Stimulated activated CD4-positive, alpha-beta T cell treated with anti-CD3 and anti-CD28 coated beads, TNF-alpha, amount 100 ng/mL, for 24 hours (primary cell): ENCODE measurements around the gene GAB4.
"Not testable (repeated sequence)": the region's sequence is repeated elsewhere in the genome, so short reads cannot be mapped to it uniquely, and the experiment has no call there.

Experiments
- DNase-seq, 3 experiments: peaks; one replicate each; pipeline ENCODE4 v3.0.0-alpha.2; 2020; ENCODE audit warnings: low read depth in 3 of 3

GAB4 gene

DNA sequence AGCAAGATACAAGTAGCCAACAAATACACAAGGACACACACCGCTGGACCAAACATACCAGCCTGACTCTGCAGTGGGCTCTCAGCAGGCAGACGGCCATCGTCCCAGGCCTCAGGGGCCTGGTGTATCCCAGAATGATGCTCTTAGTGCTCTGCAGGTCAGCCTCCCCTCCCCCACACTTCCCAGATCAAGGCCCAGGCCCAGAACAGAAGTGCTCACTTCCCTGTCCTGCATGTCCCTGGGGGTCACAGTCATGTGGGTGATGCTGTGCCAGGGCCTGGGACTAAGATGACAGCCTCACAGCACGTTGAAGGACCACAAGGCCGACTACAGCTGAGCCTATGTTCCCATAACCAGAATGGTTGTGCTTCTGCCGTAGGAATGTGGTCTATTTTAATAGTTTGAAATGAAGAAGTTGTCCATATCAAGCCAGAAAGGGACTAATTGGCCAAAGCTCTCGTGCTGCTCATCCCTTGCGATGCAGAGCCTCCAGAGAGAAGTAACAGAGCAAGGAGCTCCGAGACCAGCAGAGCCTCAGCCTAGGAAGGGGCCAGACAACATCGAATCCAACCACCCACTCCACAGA lies 48.6 kb downstream of the GAB4 start:
- no peak for DNase-seq

DNA sequence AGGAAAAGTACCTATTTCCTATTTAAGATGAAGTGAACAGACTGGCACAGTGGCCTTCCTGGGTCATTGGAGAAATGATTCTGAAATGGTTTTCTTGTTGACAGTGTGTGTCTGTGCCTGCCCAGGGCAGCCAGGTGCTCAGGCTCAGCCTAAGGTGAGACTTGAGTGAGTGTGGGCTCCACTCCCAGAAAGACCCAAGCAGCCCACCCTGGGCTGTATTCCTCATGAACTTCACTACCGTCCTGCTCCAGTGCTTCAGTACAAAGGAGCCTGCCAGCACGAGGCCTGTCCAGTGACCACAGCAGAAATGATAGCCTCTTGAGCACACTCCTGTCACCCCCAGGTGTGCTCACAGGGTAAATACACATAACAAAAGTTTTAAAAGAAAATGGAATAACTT lies 49.5 kb downstream of the GAB4 start:
- DNase-seq, result no peak

DNA sequence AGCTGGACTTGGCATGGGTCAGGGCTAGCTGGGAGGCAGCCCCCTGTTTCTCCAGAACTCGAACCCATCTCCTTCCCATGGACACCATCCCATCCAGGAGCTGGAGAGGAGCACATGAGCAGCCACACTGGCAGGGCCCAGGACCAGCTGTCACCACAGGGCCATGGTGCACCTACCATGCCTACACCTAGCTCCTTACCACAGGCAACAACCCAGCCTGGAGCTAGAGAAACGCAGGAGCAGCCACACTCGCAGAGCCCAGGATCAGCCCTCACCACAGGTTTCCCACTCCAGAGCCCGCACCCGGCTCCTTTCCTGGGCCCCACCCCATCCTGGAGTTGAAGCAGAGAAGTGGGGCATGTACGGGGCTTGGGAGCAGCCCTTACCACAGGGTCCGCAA lies 50.2 kb downstream of the GAB4 start:
- DNase-seq, result no peak

DNA sequence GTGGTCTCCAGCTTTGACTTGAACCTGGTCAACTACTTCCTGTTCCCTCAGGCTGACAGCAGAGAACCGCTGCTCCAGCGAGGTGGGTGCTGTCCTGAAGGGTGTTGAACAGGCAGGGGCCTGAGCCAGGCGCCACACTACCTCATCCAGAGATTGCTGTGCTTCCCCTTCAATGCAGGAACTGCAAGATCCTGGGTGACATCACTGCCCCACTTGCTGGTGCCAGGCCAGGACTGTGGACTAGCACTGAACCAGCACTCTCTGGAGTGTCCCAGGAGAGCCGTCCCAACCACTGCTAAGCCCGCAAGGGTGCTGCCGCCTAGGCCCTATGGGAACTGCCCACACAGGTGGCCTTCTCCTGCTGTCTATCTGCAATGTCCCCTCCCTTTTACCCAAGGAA lies 51.7 kb downstream of the GAB4 start:
- no peak for DNase-seq

DNA sequence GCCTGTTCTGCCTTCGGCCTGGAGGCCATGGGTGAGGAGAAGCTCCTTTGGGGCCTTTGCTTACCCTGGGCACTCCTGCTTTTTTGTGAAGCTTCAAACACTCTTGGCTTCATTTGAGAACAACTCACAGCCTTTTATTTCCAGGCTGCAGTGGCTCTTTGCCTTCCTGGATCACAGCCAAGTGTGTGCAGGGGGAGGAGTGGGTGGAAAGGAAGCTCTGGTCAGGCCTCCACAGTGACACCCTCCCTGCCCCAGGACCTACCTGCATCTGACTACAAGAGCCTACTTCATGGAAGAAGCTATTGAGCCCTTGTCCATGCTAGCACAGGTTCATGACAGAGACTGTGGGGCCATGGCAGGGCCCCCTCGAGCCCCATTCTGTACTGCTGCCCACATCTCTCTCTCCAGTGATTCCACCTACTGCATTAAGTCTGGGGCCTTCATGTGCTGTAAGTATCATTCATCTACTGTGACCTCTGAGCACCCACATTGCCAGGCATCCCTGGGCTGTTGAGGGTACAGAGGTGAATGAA lies 52.3 kb downstream of the GAB4 start:
- no peak for DNase-seq

DNA sequence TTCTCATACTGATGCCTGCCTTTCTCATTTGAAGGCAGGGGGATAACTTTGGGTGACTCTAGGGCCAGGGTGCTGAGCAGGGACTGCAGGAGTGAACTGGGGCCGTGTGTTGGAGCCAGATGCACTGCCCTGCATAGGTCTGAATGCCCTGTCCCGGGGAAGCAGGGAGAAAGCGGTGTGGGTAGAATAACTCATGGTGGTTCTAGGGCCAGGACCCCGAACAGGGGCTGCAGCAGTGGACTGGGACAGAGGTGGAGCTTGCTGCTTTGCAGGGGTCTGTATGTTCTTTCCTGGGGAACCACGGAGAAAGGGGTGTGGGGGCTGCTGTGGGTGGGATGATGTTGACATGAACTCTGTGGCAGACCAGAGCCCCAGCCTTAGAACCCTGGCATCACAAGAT lies 52.9 kb downstream of the GAB4 start:
- no peak for DNase-seq

DNA sequence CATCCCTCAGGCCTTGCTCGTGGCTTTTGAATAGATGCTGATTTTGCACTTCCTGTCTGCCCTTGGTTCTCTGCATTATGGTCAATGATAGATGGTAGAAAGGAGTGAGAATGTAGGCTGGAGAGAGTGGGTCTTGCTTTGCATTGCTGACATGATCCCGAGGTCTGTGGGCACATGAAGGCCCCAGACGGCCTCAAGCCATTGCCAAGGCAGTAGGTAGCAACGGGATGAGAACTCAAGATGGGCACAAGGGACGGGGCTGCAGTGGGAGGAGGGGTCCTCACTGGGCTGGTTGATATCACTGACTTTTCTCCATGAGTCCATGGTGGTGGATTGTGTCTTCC lies 54.0 kb downstream of the GAB4 start:
- no peak for DNase-seq

DNA sequence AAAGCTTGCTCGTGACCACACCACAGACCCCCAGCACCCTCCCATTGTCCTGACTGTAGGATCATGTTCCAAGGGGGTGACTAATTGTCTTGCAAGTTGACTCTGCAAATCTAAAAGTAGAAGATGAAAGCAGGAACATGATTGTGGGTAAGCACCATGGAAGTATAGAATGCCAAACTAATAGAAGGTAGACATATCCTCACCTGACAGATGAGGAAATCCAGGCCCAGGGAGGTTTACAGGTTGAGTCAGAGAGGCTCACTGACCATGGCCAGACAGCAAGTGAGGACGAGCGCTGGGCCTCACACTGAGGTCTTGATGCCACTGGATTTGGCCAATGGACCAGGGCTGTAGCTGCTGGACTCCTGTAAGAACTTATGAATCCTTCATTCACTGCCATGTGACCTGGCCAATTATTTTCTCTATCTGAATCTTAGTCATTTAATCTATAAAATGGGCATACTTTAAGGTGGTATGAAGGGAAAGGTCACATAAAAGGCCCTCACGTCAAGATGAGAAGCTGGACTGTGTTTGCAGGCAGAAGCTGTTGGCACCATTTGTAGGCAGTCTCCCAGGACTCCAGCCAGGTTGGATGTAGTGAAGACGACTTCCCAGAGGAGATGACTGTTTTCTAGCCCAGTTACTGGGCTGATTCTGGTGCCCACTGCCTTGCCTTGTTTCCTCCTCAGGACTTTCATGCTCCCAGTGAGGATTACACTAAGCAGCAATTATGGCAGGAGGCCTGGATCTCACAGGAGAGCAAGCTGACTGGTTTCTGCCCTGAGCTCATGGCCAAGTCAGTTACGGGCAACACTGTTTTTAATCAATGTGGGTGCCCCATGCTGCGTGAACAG lies 54.6 kb downstream of the GAB4 start:
- DNase-seq, result no peak

DNA sequence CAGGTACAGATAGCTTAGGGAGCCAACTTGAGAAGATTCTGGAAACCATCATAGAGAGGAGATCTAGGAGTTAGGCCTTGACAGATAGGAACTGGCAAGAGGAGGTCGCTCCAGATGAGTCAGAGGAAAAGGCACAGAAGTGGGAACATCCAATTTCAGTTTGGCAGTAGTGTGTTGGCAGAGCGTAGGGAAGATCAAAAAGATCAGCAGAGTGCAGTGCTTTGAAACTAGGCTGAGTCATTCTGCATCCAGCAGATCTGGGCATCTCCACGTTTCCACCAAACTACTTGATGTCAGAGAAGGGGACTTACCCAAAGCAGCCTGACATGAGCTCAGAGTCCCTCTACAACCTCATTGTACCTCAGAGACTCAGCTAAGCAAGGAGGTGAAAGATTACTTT lies 58.5 kb downstream of the GAB4 start:
- peak in 1 of 3 experiments; percentile 7 for DNase-seq

DNA sequence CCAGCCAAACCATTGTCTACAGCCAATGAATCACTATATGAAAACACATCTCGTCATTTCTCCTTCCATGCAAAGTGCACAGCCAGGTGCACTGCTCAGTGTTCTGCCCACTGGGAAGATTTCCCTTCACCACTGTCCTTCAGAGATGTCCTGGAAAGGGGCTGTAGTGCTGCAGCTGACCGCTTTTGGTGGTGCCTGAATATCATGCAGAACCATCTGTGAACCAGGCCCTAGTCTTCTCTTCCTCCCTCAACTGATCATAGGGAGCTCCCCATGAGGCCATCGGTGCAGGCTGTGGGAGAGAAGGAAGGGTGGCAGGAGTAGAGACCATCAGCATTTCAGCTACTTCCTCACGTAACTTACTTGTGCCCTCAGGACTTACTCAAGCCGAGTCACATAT lies 70.2 kb downstream of the GAB4 start:
- no peak for DNase-seq

DNA sequence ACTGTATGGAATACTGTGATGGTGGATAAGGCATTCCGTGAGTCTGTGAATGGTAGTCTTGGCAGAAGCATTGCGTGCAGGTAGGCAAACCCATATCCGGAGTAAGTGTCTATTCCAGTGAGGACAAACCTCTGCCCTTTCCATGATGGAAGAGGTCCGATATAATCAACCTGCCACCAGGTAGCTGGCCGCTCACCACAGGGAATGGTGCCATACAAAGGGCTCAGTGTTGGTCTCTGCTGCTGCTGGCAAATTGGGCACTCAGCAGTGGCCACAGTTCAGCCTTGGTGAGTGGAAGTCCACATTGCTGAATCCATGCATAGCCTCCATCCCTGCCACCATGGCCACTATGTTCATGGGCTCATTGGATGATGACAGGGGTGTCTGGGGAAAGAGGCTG lies 70.8 kb downstream of the GAB4 start:
- DNase-seq, result not testable (repeated sequence)

DNA sequence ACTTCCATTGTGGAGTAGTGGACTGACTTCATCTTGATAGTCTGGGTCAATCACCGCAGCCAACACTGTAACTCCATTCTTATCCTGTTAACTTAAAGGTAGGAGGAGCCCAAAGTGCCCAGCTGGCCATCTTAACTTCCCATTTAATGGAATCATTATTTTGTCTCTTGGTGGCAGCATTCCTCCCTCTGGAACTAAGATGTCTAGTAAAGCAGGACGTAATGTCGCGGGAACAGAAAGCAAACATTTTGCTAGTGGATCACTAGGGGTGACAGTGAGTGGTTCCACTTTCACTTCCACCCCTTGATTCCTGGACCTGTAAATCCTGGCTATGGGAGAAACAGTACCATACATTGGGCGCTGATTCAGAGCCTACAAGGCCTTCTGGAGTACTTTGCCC lies 71.4 kb downstream of the GAB4 start:
- DNase-seq, result no peak

DNA sequence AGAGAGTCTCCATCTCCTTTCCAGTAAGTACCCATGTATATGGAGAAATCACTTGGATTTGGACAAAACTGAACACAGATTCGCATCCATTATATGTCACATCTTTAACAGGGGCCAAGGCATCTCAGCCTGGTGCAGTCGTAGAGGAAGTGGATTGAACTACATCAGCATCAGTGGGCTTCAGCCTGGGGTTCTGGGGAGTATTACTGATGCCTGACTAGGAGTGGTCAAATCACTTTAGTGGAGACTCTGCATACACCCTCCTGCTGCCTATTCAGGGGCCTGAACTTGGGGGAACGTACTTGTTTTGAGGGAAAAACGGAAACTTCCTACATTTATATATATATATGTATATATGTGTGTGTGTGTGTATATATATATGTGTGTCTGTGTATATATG lies 72.8 kb downstream of the GAB4 start:
- DNase-seq, result no peak

DNA sequence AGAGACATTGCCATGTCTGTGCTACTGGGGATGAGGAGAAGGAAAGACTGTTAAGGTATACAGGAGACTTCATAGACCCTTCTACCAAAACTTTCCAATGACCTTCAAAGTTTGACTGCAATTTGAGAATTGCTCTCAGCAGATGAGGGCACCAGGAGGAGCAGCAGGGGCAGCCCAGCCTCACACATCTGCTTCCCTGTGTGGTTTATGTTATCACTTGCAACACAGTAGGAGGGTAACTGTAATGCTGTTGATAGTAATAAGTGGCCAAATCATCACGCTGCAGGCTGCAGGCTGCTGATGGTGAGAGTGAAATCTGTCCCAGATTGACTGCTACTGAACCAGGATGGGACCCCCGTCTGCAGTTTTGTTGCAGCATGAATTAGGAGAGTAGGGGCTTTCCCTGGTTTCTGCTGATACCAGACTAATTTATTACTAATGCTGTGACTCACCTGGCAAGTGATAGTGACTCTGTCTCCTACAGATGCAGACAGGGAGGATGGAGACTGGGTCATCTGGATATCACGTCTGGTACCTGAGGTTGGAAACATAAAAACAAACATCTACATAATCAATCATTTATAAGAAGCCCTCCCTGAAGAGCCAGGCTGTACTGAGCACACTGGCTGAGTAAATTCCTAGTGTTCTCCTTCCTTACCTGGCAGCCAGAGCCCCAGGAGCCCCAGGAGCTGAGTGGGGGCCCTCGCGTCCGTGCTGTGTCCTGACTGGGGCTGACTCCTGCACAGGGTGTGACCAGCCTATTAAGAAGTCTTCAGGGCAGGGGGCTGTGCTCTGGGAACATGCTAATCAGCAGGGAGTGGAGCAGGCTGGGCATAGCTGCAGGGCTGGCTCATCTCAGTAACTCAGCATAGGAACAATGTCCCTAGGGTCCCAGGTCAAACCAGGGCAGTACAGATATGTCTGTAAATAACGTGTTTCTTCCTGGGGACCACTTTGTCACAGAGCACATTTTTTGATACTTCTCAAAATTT lies 74.4 kb downstream of the GAB4 start:
- no peak for DNase-seq

DNA sequence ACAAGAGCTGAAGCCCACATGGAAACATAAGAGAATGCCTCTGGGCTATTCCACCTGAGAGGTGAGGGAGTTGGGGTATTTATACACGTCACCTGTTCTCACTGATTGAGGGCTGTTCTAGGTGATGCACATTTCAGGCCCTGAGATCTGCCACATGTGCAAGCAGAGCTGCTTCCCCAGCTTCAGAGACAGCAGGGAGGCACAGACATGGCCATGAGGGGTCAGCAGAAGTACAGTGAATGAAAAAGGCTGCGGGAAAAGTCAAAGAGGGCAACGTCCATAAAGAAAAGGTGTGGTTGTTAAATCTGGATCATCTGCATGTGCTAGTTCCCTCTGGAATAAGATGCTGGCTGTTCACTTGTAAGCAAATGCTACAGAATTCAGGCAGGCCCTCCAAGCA lies 75.4 kb downstream of the GAB4 start:
- DNase-seq, result no peak

DNA sequence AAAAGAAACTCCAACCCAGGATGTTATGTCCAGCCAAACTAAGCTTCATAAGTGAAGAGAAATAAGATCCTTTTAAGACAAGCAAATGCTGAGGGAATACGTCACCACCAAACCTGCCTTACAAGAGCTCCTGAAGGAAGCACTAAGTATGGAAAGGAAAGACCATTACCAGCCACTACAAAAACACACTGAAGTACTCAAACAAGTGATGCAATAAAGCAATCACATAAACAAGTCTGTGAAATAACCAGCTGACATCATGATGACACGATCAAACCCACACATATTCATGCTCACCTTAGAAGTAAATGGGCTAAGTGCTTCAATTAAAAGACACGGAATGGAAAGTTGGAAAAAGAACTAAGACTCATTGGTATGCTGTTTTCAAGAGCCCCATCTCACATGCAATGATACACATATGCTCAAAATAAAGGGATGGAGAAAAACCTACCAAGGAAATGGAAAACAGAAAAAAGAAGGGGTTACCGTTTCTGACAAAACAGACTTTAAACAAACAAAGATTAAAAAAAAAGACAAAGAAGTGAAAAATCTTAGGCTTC lies 82.5 kb downstream of the GAB4 start:
- no peak for DNase-seq

DNA sequence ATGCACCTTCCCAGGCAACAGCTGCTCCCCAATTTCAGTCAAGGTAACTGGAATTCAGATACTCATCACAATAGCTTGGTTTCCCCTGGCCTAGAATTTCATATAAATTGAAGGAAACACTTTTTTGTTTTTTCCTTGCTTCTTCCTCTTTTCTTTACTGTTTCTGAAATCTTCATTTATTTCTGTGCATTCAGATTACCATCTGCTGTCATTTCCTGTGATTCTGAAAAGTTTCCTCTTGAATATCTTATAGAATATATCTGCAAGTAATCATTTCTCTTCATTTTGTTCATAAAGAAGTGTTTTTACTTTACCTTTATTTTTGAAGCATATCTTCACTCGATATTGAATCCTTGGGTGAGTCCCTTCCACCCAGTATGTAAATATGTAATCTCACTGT lies 85.3 kb downstream of the GAB4 start:
- no peak for DNase-seq

DNA sequence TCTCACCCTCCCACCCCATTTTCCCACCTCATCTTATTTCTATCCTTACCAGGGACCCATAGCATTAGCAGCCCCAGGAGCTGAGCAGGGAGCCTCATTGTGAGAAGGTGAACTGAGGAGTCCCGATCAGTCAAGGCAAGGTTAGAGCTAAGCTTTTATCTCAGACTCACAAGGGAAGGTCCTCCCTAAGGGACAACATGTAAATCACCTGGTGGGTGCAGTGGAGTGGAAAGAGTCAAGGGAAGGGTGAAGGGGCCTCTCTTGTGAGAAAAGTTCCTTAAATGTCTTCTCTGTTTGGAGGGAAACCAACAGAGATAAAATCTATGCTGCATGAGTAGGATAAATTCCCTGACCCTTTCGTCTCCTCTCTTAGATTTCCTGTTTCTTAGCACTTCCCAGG lies 85.9 kb downstream of the GAB4 start:
- DNase-seq, result no peak

DNA sequence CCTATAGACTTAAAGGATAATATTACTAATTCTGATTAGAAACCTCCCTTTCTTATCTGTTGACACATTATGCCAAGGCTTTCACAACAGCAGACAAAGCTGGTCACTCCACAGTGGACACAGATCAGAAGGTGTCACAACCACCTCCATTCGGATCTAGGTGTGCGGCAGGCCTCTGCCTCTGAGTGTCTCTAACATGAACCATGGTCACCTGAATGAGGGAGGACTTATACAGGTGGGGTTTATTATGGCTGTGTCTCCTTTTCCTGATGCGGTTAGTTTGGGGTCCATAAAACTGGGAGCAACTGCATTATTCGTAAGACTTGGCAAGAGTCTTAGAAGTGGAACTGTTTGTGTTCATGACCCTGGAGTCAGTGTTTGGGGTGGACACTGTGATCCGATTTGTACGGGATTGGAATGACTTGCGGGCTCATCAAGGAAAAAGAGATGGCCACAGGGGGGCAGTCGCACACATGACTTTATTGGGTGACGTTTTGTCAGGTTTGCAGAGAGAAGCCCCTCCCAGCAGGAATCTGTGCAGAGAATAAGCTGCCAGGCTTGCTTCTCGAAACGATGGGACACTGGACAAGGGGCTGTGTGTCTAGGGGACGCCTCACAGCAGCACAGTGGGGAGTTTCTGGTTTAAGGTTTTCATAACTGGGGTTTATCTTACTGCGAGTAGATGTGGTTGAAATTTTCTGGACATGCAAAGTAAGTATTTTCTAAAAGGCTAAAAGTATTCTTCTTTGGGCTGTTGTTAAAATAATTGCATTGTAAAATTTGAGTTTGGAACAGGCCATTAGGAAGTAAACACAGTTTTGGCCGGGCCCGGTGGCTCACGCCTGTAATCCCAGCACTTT lies 90.6 kb downstream of the GAB4 start:
- peak; percentile 22 to 66 (median 39) for DNase-seq

DNA sequence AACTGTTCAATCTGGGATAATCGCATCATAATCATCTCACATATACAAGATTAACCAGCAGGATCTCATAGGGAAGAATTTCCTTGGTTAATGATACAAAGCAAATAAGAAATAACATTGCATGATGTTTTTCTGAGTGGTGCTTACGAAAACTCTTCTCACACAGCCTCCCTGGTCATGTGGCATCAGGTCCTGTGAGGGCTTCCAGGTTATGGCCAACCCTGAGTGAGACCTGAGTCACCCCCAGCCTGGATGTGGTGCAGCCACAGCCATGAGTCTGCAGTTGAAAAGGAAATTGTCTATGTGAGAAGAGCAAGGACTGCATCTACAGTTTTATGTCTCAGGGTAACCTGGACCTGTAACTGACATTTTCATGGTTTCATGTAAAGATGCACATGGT lies 92.3 kb downstream of the GAB4 start:
- DNase-seq, result no peak

DNA sequence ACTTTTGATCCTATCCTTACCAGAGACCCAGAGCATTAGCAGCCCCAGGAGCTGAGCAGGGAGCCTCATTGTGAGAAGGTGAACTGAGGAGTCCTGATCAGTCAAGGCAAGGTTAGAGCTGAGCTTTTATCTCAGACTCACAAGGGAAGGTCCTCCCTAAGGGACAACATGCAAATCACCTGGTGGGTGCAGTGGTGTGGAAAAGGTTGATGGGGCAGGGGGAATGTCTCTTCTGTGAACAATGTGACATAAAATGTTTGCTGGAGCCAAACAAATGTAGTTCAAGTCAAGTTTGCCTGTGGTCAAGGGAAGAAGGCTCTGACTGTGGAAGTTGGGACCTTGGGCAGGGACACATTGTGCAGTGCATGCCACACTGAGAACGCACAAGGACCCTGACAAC lies 93.1 kb downstream of the GAB4 start:
- DNase-seq, result not testable (repeated sequence)
